Measurements from ENCODE around the gene ABCB4. TPM values are rescaled to one million over a fixed set of nuclear protein-coding genes. Genes with fewer than 3 reads are reported as not detected.

ABCB4 gene
- total and polyA plus RNA-seq, 3 donors from 2014 or later, result 1.7 to 2.6 (median 2.0) TPM

GRCh38 chr7:87370660-87371180, 104.8 kb downstream of the ABCB4 start:
- Histone ChIP-seq H3K27ac (no peak overlapping the region), H3K9me3 (no peaks in the 10 kb centered on the region), H3K4me3 (no peak overlapping the region), H3K27me3 (no peaks in the 10 kb centered on the region), H3K4me1 (no peaks in the 10 kb centered on the region), H3K36me3 (ENCODE audit: low read depth, missing control alignments) (no peaks in the 10 kb centered on the region)
- intact Hi-C loops (cut with DNase I; ENCODE audit: low total_unique reads), result no loop called here
- DNase-seq, result no peak
- WGBS, 2 donors, result 95 to 100% methylated on average over 1 of the region's 1 CpG
- no peak for TF ChIP-seq CTCF (IDR thresholded peaks at IDR 0.05)

- intact Hi-C loops (cut with DNase I; ENCODE audit: low total_unique reads), result no loop called here
- no peak for DNase-seq
- Histone ChIP-seq H3K36me3 (ENCODE audit: low read depth, missing control alignments) (no peaks in the 10 kb centered on the region), H3K4me3 (no peak overlapping the region), H3K27me3 (no peaks in the 10 kb centered on the region), H3K4me1 (no peaks in the 10 kb centered on the region), H3K9me3 (no peaks in the 10 kb centered on the region), H3K27ac (no peak overlapping the region)
- no peak for TF ChIP-seq CTCF (IDR thresholded peaks at IDR 0.05)
- TF ChIP-seq POLR2A (IDR thresholded peaks at IDR 0.05), result no peak
- WGBS, 2 donors, result 93 to 97% methylated on average over 4 of the region's 4 CpGs
These were observed 106.3 kb downstream of the ABCB4 start for GRCh38 chr7:87369216-87369615.

- no peaks in the 10 kb centered on the region for H3K9me3 ChIP-seq
- TF ChIP-seq POLR2A (IDR thresholded peaks at IDR 0.05), result no peak
- no peak for TF ChIP-seq CTCF (IDR thresholded peaks at IDR 0.05)
- H3K4me3 ChIP-seq, result no peak overlapping the region
- H3K4me1 ChIP-seq, result no peaks in the 10 kb centered on the region
- no peak for DNase-seq
- no peaks in the 10 kb centered on the region for H3K27me3 ChIP-seq
- no peak overlapping the region for H3K27ac ChIP-seq
- H3K36me3 ChIP-seq (ENCODE audit: low read depth, missing control alignments), result no peaks in the 10 kb centered on the region
- intact Hi-C loops (cut with DNase I; ENCODE audit: low total_unique reads), result no loop called here
These were observed 111.2 kb downstream of the ABCB4 start for GRCh38 chr7:87364246-87364645.

- no peaks in the 10 kb centered on the region for H3K36me3 ChIP-seq (ENCODE audit: low read depth, missing control alignments)
- no peak for TF ChIP-seq POLR2A (IDR thresholded peaks at IDR 0.05)
- no peak for TF ChIP-seq CTCF (IDR thresholded peaks at IDR 0.05)
- intact Hi-C loops (cut with DNase I; ENCODE audit: low total_unique reads), result no loop called here
These were observed 112.1 kb downstream of the ABCB4 start for GRCh38 chr7:87363342-87363741.

GRCh38 chr7:87361320-87361719, 114.2 kb downstream of the ABCB4 start:
- H3K27ac ChIP-seq, result no peak overlapping the region
- TF ChIP-seq CTCF (IDR thresholded peaks at IDR 0.05) (no peak), POLR2A (IDR thresholded peaks at IDR 0.05) (no peak)
- H3K9me3 ChIP-seq, result no peaks in the 10 kb centered on the region
- no peak overlapping the region for H3K4me3 ChIP-seq
- H3K4me1 ChIP-seq, result no peaks in the 10 kb centered on the region
- intact Hi-C loops (cut with DNase I; ENCODE audit: low total_unique reads), result no loop called here
- WGBS, 2 donors, result 95 to 98% methylated on average over 2 of the region's 2 CpGs
- H3K27me3 ChIP-seq, result no peaks in the 10 kb centered on the region
- DNase-seq, result no peak
- H3K36me3 ChIP-seq (ENCODE audit: low read depth, missing control alignments), result no peaks in the 10 kb centered on the region

More at GRCh38 chr7:87363342-87363741, 112.1 kb downstream of the ABCB4 start:
- 95 to 100% methylated on average over 1 of the region's 1 CpG for WGBS, 2 donors
- no peaks in the 10 kb centered on the region for H3K27me3 ChIP-seq
- no peak for DNase-seq
- H3K4me1 ChIP-seq, result no peaks in the 10 kb centered on the region
- H3K27ac ChIP-seq, result no peak overlapping the region
- H3K4me3 ChIP-seq, result no peak overlapping the region
- H3K9me3 ChIP-seq, result no peaks in the 10 kb centered on the region

Measured in testis (tissue), 3 donors.